Loucy (cell line): Measurements from ENCODE around the gene GPR150.

ENCODE experiments used
- H2AFZ ChIP-seq: fragments of 200-600 bp; sonication (generic); 2 replicates; pipeline ENCODE4 v1.6.0; 2016; ENCODE audit warnings: antibody characterized with exemption, mild to moderate bottlenecking, low read length, moderate library complexity
- H3F3A ChIP-seq: fragments of 200-600 bp; 2 replicates; pipeline ENCODE4 v1.6.0; 2016; ENCODE audit warnings: antibody characterized with exemption, low read depth, mild to moderate bottlenecking
- H3K27me3 ChIP-seq: fragments of 200-600 bp; sonication (generic); 2 replicates; pipeline ENCODE4 v1.6.1; 2014; ENCODE audit warnings: low read length, mild to moderate bottlenecking; ENCODE audit not compliant: insufficient read depth, poor library complexity, severe bottlenecking
- H3K36me3 ChIP-seq: fragments of 200-600 bp; sonication (generic); 2 replicates; pipeline ENCODE4 v1.6.1; 2016; ENCODE audit warnings: low read length; ENCODE audit not compliant: insufficient read depth
- H3K4me1 ChIP-seq: fragments of 200-600 bp; sonication (generic); 2 replicates; pipeline ENCODE4 v1.5.1; 2014; ENCODE audit warnings: low read length, mild to moderate bottlenecking; ENCODE audit not compliant: insufficient read depth, poor library complexity, severe bottlenecking
- H3K4me2 ChIP-seq: fragments of 200-600 bp; sonication (generic); 2 replicates; pipeline ENCODE4 v1.6.0; 2014; ENCODE audit warnings: antibody characterized with exemption, low read length, low read depth, mild to moderate bottlenecking; ENCODE audit not compliant: poor library complexity, severe bottlenecking
- H3K4me3 ChIP-seq: fragments of 200-600 bp; sonication (generic); 2 replicates; pipeline ENCODE4 v1.5.1; 2014; ENCODE audit warnings: low read length, mild to moderate bottlenecking, mixed read lengths; ENCODE audit not compliant: poor library complexity, severe bottlenecking
- H3K79me2 ChIP-seq: fragments of 200-600 bp; sonication (generic); 2 replicates; pipeline ENCODE4 v1.6.1; 2014; ENCODE audit warnings: low read length; ENCODE audit not compliant: insufficient read depth
- H3K9ac ChIP-seq: fragments of 200-600 bp; sonication (generic); 2 replicates; pipeline ENCODE4 v1.6.0; 2014; ENCODE audit warnings: mild to moderate bottlenecking, low read depth, low read length, moderate library complexity; ENCODE audit not compliant: poor library complexity, severe bottlenecking
- H3K9me2 ChIP-seq: fragments of 200-600 bp; sonication (generic); replicated peaks from 2 replicates; pipeline ENCODE4 v1.6.1; 2016; ENCODE audit warnings: low read depth, low read length, mixed read lengths
- H3K9me3 ChIP-seq: fragments of 200-600 bp; sonication (generic); 2 replicates; pipeline ENCODE4 v1.6.1; 2014; ENCODE audit warnings: mild to moderate bottlenecking, antibody characterized with exemption, low read length, low read depth; ENCODE audit not compliant: insufficient read depth
- H4K20me1 ChIP-seq: fragments of 200-600 bp; sonication (generic); 2 replicates; pipeline ENCODE4 v1.6.0; 2014; ENCODE audit warnings: antibody characterized with exemption, low read length, mild to moderate bottlenecking; ENCODE audit not compliant: insufficient read depth, poor library complexity, severe bottlenecking
- EZH2phosphoT487 ChIP-seq: fragments of 200-600 bp; IDR thresholded peaks from 2 replicates; pipeline ENCODE4 v1.6.1; 2018; ENCODE audit warnings: antibody characterized with exemption, mild to moderate bottlenecking, moderate library complexity, borderline replicate concordance
- TF ChIP-seq, protein P1 (sequence below): fragments of 200-600 bp; sonication (generic); conservative IDR thresholded peaks from 2 replicates; pipeline ENCODE4 v1.5.1; 2014; ENCODE audit warnings: mild to moderate bottlenecking, antibody characterized with exemption, low read length

The GPR150 gene

DNA sequence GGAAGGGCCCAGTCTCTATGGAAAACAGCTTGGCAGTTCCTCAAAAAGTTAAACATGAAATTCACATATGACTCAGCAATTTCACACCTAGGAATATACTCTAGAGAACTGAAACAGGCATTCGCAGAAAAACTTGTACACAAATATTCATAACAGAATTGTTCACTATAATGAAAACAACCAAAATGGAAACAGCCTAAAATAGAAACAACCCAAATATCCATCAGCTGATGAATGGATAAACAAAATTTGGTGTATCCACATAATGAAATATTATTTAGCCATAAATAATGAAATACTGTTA is 4.8 kb upstream of the GPR150 start:
- H4K20me1 ChIP-seq = no peaks in the 10 kb centered on the region
- peaks cover 9% of the 10 kb centered on the region; the same call in 1 of the 2 replicates for H3K9me3 ChIP-seq

DNA sequence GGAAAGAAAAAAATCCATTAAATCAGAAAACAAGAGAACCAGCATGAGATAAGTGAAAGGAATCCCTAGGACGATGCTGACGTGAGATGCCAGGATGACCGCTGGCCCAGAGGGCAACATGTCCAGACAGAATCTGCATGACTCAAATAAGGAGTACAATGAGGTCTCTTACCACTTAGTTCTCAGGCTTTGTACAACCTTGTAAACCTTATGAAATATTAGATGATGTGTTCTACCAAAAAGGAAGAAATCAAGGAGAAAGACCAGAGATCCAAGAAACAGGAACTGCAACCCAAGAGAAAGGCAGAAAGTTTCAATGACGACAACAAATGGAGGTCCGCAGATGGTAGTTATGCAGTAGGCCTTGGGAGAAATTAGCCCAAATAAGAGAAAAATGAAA is 2.8 kb upstream of the GPR150 start:
- Histone ChIP-seq H3K9ac (no peak overlapping the region), H3K79me2 (peaks cover 36% of the 10 kb centered on the region), H3K4me2 (peak overlapping the region; percentile 40), H3K4me3 (peak overlapping the region; percentile 24), H3K9me3 (peaks cover 9% of the 10 kb centered on the region; the same call in 1 of the 2 replicates), H4K20me1 (no peaks in the 10 kb centered on the region), H3K36me3 (no peaks in the 10 kb centered on the region), H2AFZ (no peak overlapping the region), H3K27me3 (no peaks in the 10 kb centered on the region), H3F3A (peaks cover 6% of the 10 kb centered on the region), H3K9me2 (no peaks in the 10 kb centered on the region), H3K4me1 (peaks cover 39% of the 10 kb centered on the region)
- no peak for TF ChIP-seq EZH2phosphoT487
- TF ChIP-seq, protein P1, sequence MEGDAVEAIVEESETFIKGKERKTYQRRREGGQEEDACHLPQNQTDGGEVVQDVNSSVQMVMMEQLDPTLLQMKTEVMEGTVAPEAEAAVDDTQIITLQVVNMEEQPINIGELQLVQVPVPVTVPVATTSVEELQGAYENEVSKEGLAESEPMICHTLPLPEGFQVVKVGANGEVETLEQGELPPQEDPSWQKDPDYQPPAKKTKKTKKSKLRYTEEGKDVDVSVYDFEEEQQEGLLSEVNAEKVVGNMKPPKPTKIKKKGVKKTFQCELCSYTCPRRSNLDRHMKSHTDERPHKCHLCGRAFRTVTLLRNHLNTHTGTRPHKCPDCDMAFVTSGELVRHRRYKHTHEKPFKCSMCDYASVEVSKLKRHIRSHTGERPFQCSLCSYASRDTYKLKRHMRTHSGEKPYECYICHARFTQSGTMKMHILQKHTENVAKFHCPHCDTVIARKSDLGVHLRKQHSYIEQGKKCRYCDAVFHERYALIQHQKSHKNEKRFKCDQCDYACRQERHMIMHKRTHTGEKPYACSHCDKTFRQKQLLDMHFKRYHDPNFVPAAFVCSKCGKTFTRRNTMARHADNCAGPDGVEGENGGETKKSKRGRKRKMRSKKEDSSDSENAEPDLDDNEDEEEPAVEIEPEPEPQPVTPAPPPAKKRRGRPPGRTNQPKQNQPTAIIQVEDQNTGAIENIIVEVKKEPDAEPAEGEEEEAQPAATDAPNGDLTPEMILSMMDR = no peak

More for the DNA sequence above, 4.8 kb upstream of the GPR150 start:
- H3K9me2 ChIP-seq = no peaks in the 10 kb centered on the region
- peaks cover 36% of the 10 kb centered on the region for H3K4me1 ChIP-seq
- TF ChIP-seq, protein P1 = no peak
- no peak for TF ChIP-seq EZH2phosphoT487
- no peaks in the 10 kb centered on the region for H3K27me3 ChIP-seq
- no peaks in the 10 kb centered on the region for H3F3A ChIP-seq
- no peak overlapping the region for H3K9ac ChIP-seq
- no peak overlapping the region for H3K4me2 ChIP-seq
- no peak overlapping the region for H3K4me3 ChIP-seq
- H3K36me3 ChIP-seq = no peaks in the 10 kb centered on the region
- H3K79me2 ChIP-seq = peaks cover 34% of the 10 kb centered on the region
- no peak overlapping the region for H2AFZ ChIP-seq

DNA sequence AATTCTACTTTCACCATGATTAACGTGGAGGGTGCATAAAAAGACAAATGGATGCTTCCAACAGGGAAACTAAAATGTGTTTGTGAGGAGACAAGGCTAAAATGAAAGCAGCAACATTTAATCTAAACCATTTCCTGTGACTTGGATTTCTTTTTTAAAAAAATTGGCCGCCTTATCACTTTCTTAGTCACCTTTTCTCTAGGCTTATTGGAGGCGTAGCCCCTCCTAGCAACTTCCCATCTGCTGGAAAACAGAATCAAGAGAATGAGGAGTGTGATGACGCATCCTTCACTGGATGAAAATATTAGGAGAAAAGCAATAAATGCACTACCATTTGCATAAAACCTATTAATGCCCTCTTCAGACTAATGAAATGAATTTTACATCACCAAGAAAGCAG is 791 bp upstream of the GPR150 start:
- Histone ChIP-seq H3K79me2 (peaks cover 36% of the 10 kb centered on the region), H3K4me2 (peak overlapping the region; percentile 92), H4K20me1 (no peaks in the 10 kb centered on the region), H3K4me1 (peaks cover 57% of the 10 kb centered on the region), H3K9ac (peak overlapping the region; percentile 93), H3K9me2 (no peaks in the 10 kb centered on the region), H2AFZ (no peak overlapping the region), H3K27me3 (no peaks in the 10 kb centered on the region), H3K36me3 (no peaks in the 10 kb centered on the region), H3K9me3 (no peaks in the 10 kb centered on the region; the same call in 1 of the 2 replicates), H3F3A (peaks cover 16% of the 10 kb centered on the region), H3K4me3 (peak overlapping the region; percentile 78)
- TF ChIP-seq, protein P1 = no peak
- TF ChIP-seq EZH2phosphoT487 = no peak
